GM21367 (cell line): ENCODE results near the gene EFNB1.

Experiments
- ATAC-seq: cut with Tn5 transposase; IDR thresholded peaks from one replicate; pipeline ENCODE4 v1.9.1; 2021; ENCODE audit not compliant: unreplicated experiment

The EFNB1 gene

GRCh38 chrX:68842781-68843581 lies 14.2 kb downstream of the EFNB1 start:
- no peak for ATAC-seq

DNA sequence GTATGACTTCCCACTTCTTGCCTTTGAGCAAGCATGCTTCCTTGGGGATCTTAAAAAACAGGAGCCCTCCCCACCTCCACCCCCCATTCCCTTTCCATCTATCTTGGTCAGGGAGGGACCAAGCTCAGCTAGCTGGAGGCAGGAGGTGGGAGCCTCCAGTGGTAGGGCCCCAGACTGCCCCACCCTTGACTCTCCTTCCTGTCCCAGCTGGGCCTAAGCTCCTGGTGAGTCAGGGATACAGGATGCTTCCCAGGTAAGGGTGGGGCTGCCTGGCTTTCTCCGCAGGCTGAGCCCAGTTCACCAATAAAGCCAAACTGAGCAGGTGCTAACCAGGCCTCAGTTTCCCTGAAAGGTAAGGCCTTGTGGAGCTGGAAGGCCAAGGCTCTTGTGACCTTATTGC lies 15.2 kb downstream of the EFNB1 start:
- no peak for ATAC-seq

DNA sequence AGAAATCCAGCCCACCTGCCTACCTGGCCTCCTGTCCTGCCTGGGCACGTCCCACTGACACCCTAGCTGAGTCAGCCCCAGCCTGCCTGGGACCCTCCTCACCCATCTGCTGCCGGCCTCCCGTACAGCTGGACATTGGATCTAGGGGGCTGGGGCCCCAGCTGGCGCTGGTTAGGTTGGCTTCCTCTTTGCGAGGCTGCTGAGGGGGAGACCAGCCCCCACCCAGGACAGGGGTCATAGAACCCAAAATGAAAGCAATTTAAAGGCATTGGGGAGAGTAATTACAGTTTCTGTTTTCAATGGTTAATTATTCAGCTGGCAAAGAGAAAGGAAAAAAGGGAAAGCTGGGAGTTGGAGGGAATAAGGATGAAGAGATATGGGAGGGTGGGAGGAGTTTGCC lies 15.8 kb downstream of the EFNB1 start:
- no peak for ATAC-seq

DNA sequence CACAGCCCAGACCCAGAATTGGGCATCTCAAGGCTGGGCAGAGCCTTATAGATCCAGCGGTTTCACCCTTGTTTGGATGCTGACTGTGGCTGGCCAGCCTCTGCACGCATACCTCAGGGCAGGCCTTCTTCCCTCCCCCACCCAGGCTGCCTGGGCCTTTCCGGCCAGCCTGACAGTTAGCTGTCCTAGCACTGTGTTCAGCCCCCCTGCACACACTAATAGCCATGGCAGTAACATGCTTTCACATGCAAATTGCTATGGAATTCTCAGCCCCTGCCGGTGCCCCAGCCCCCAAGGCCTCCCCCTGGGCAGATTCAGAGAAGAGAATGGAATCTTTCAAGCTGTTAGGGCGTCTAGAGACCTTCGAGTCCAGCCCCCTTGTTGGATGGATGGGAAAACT lies 17.7 kb downstream of the EFNB1 start:
- no peak for ATAC-seq

GRCh38 chrX:68847172-68847571 lies 18.4 kb downstream of the EFNB1 start:
- no peak for ATAC-seq

GRCh38 chrX:68848189-68848940 lies 19.5 kb downstream of the EFNB1 start:
- ATAC-seq: no peak

DNA sequence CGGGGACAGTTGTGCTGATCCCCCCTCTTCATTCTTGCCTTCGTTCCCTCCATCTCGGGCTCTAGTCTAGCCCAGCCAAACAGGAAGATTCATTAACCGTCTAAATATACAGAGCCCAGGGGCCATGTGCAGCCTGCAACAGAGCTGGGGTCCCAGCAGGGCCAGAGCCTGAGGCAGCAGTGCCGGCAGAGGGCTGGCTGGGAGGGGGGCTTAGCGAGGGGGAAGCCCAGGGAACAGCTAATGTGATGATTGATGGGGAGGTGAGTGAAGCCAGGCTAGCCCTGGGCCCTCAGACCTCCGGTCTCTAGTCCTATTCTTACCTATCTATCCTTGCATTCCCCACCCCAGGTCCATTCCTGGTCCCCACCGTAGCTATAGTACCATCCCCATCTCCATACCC lies 22.3 kb downstream of the EFNB1 start:
- ATAC-seq: no peak

GRCh38 chrX:68852046-68852445 lies 23.2 kb downstream of the EFNB1 start:
- no peak for ATAC-seq

DNA sequence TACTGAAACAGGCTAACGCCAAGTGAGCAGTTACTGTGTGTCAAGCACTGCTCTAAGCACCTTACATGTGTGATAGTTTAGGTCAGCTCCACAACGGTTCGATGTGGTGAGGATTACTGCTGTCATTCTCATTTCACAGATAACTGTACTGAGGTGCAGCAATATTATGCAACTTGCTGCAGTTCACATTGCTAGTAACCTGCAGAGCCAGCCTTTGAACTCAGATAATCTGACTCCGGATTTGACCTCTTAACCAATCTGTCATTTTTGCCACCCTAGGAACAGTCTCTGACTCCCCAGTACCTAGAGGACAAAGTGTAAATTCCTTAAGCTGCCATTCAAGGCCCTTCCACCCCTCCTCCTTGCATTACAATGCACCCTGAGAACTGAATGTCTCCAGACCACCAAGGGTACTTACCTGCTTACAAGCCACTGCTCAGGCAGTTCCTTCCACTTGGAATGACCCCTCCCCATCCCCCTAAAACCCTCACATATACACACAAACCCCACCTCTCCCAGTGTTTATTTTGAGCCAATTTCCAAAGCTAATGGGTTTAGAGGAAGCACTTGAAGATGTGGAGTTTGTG lies 24.9 kb downstream of the EFNB1 start:
- no peak for ATAC-seq

GRCh38 chrX:68865300-68865699 lies 36.5 kb downstream of the EFNB1 start:
- ATAC-seq: no peak

DNA sequence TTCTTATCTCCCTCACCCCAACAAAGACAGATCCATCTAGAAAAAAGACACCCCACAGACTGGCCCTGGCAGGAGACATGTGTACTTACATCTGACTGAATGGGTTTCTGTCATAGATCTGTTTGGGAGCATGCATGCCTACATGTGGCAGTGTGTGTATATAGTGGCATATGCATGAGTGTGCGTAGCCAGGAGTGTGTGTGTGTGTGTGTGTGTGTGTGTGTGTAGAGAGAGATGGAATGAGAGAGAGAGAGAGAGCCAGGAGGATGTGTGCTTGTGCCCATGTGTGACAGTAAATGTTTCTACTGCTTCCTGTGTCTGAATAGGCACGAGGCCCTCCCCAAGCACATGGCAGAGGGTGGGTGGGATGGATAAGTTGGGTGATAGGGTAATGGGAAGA lies 37.1 kb downstream of the EFNB1 start:
- no peak for ATAC-seq

GRCh38 chrX:68867458-68868112 lies 38.8 kb downstream of the EFNB1 start:
- ATAC-seq: no peak

- no peak for ATAC-seq
These were observed 39.5 kb downstream of the EFNB1 start for GRCh38 chrX:68868316-68868715.

- no peak for ATAC-seq
These were observed 40.3 kb downstream of the EFNB1 start for GRCh38 chrX:68868902-68869800.

GRCh38 chrX:68870357-68870756 lies 41.5 kb downstream of the EFNB1 start:
- ATAC-seq: no peak

GRCh38 chrX:68872171-68872570 lies 43.4 kb downstream of the EFNB1 start:
- no peak for ATAC-seq

- ATAC-seq: no peak
These were observed 45.3 kb downstream of the EFNB1 start for GRCh38 chrX:68874076-68874475.

GRCh38 chrX:68876731-68877130 lies 47.9 kb downstream of the EFNB1 start:
- ATAC-seq: no peak

- ATAC-seq: no peak
These were observed 48.8 kb downstream of the EFNB1 start for GRCh38 chrX:68877606-68878005.

DNA sequence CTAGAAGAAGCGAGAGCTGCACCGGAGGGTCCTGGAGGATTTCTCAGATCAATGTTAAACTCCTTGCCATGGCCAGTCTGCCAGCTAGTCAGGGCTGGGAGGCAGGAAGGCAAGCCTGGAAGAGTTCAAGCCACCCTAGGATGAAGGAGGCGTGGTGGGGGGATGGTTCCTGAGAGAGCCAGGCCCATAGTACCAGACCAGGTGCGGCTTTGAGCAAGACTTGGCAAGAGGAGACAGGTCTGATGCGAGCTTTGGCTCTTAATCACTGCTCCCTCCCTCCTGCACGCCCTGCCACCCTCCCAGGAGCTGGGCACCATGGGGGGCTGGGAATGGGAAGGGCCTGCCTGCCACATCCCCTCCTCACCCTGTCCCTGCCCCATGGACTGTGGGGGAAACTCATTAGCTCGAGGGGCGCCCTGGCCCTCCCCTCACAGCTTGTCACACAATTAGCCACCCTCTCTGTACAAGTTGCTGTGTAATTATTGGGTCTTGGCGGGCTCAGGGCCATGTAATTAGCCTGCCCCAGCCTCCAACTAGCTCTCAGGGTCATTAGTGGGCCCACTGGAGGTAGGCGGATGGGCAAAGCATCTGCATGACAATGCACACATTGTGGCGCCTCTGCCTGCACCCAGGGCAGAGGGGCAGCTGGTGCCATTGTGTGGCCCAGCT lies 50.3 kb downstream of the EFNB1 start:
- ATAC-seq: no peak
